GM19463 (cell line): Measurements from ENCODE around the gene CDH6.

Experiments
- ATAC-seq: cut with Tn5 transposase; IDR thresholded peaks from one replicate; pipeline ENCODE4 v1.9.1; 2021; ENCODE audit warnings: mild to moderate bottlenecking, moderate library complexity; ENCODE audit not compliant: unreplicated experiment

Gene CDH6

DNA sequence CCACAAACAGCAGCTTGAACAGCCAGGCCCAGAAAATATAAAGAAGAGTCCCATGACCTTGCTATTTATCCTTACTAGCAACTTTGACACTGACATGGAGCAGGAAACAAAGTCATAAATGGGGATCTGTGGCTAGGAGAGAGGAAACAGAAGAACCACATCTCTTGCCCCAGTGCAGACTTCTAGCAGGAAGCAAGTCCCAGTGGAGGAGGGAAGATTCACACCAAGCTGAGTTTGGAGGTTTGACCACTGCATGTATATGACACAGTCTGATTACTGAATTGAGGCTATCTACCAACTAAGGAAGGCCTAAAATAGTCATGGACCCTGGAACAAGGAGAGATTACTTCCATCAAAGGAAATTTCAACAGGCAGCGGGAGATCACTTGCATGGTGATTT is 51.4 kb downstream of the CDH6 start:
- ATAC-seq = no peak

DNA sequence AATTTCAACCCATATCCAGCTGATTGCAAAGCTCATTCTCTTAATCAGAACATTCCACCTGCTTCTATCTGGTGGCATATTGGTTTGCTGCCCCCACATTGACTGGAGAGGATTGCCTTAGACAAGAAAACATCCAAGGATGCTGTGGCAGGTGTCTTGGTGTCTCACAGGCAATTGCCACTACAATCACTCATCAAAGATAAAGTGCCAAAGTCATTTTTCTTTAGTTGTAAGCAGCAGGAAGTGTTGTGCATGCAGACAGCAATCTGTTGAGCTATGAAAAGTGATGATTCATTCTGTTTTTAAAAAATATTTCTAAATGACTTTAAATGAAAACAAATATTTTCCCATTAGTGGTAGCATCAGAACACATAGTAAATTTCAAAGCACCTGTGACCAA is 53.9 kb downstream of the CDH6 start:
- ATAC-seq = no peak

GRCh38 chr5:31250201-31250600 is 56.7 kb downstream of the CDH6 start:
- ATAC-seq = no peak

DNA sequence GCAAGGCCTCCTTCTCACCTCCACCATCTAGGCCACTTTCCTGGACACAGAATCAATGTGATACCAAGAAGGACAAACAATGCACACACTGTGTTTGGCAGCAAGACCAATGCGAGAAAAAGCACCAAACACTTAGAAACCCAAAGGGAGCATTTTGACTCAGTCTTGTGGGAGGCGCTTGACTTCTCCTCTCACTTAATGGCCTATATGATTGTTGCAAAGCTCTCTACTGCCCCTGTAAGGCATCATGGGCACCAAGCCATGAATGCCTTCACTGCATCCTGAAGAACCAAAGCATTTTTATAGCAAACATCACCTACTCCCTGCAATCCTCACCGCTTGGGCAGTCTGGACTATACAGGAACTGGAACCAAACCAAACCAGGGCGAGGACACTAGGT is 57.5 kb downstream of the CDH6 start:
- ATAC-seq = peak; percentile 65

- ATAC-seq = no peak
Observed at GRCh38 chr5:31255041-31255440, 61.6 kb downstream of the CDH6 start.

- no peak for ATAC-seq
Observed at GRCh38 chr5:31268256-31268655, 74.8 kb downstream of the CDH6 start.

DNA sequence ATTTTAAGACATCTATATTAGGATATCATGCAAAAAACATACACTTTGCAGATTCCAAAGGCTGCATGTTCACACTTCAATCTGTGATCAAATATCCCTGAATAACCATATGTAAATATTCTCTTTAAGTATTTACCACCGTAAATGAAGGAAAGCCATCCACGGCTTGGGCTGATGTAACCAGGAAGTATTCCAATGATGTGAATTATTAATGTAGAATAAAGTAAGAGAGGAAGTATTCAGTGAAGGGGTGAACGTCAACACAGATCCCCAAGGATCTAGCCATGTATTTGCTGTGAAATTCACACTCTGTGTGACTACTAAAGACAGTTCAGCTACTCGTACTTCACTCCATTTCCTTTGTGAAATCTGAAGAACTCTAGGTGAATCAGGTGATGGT is 75.2 kb downstream of the CDH6 start:
- no peak for ATAC-seq

DNA sequence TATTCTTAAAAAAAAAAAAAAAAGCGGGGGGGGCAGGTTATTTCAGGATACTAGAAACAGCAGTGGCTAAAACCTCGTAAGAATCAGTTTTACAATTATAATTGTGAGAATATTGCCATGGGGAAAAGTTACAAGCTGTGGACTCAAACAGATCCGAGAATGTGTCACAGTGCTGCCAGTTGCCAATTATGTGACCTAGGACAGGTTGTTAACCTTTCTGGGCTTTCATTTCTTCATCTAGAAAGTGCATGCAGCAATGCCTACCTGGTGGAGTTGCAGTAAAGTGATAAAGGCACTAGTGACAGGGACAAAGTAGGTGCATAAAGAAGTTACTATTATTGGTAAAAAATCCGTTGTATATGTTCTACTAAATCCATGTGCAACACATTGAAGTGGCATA is 75.8 kb downstream of the CDH6 start:
- no peak for ATAC-seq

DNA sequence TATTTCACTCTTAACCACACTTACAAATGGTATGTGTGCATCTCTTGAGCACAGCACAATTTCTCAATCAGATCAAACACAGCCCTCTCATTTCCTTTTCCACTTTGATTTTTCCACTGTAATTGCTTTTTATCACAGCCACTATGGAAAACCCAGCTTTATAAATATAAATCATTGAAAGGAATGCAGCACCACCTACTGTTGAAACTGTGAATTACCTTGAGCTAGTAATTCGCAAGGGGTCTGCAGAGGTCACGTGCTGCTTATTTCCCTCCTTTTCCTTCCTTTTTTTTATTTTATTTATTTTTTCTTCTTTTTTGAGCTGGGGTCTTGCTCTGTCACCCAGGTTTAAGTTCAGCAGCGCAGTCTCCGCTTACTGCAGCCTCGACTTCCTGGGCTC is 76.9 kb downstream of the CDH6 start:
- no peak for ATAC-seq

DNA sequence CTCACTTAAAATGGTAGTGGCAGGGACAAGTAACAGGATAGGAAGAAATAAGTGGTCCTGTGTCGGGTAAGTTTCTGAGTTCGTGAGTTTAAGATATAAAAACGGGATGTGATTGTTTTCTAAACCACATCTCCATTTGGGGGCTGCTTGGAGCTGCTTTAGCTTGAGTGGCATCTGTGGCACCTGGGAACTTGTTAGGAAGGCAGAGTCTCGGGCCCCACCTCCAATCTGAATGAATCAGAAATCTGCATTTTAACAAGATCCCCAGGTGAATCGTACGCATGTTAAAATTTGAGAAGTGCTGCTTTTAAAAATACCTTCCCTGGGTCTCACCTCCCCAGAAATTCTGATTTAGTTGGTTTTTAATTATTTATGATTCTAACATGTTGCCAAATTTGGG is 78.1 kb downstream of the CDH6 start:
- ATAC-seq = no peak

DNA sequence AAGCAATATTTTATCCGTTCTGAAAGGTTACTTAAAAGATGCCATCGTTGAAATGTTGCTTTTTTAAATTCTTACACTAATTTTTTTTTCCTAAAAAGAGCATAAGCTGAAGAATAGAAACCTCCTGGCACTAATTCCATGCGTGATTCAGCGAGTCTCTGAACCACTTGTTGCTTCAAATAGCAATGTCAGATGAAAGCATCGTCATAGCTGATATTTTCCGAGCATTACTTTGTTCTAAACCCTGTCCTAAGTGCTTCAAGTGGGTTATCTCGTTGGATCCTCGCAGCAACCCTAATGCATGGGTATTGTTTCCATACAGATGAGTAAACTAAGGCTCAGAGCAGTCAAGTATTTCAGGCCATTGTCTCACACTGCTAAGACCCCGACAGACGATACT is 79.7 kb downstream of the CDH6 start:
- no peak for ATAC-seq

GRCh38 chr5:31273631-31274378 is 80.3 kb downstream of the CDH6 start:
- ATAC-seq = peak; percentile 72

- ATAC-seq = no peak
Observed at GRCh38 chr5:31280210-31280609, 86.7 kb downstream of the CDH6 start.

- no peak for ATAC-seq
Observed at GRCh38 chr5:31283326-31283725, 89.8 kb downstream of the CDH6 start.

GRCh38 chr5:31285025-31285424 is 91.5 kb downstream of the CDH6 start:
- ATAC-seq = no peak

DNA sequence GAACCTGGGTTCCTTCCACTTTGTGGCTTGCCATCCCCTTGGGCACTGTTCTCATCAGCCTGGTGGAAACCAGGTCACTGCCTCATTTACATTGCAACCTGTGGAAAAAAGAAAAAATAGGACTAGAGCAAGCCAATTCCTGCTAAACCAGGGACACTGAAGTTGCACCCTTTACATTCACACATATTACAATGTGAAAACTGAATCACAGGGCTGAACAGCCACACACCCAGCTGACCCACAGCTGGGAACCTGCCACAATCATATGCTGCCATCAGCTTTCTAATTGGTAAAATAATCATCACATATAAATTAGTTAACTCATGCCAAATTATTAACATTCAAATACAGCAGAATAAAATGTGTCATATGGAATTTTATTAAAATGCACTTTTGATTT is 94.5 kb downstream of the CDH6 start:
- ATAC-seq = no peak

DNA sequence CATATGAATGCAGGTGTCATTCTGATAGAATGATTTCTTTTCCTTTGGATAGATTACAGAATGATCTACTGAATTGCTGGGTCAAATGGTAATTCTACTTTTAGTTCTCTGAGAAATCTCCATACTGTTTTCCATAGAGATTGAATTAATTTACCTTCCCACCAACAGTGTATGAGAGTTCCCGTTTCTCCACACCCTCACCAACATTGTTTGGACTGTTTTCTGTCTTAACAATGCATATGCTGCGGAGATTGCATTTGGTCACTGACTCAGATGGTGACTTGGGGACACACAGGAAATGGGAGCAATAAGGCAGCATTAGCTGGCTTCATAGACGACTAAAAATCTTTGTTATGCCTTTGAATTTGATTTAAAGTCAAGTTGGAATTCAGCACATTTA is 95.9 kb downstream of the CDH6 start:
- no peak for ATAC-seq

GRCh38 chr5:31291323-31291854 is 97.9 kb downstream of the CDH6 start:
- ATAC-seq = no peak

DNA sequence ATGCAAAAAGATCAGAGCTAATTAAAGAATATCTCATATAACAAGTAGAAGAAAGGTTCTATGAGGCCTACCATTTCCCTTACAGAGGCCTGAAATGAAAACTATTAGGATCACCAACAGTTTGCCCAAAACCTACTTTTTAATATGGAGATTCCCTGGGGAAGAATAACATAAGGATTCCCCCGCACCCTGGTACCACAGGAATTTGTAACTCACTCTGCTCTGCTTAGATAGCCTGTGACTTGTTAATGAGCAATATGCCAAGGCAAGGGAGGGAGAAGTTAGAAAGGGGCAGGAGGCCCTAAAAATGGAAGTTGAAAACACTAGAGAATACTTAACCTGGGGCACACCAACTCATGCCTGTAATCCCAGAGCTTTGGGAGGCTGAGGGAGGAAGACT is 107.0 kb downstream of the CDH6 start:
- ATAC-seq = no peak

DNA sequence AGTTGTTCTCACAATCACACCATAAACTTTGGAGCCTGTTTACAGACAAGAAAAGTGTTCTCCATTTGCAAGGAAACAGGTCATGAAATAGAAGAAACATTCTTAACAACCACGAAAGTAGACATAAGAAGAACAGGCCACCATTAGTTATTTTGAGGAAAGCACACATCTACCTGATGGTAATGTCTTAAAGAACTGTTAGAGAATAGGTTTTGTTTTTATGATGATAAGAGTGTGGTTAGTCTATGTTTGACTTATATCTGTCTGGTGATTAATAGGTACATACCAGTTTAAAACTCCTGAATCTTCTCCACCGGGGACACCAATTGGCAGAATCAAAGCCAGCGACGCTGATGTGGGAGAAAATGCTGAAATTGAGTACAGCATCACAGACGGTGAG is 108.3 kb downstream of the CDH6 start:
- ATAC-seq = no peak

DNA sequence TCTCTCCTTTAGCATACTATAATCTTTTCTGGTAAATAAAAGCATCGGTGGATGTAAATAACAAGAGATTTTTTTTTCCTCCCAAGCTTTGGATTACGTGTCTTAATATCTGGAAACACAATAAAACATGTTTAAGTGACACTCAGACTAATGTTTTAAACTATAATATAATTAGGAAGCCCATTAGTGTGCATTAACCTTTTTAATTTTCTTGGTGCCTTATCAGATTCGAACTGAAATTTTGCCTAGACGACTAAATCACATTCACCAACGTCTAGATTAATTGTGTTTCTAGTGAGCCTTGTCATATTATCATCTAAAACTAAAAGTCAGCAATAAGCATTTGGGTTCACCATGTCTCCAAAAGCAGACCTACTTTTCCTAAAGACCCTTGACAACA is 110.2 kb downstream of the CDH6 start:
- ATAC-seq = no peak

DNA sequence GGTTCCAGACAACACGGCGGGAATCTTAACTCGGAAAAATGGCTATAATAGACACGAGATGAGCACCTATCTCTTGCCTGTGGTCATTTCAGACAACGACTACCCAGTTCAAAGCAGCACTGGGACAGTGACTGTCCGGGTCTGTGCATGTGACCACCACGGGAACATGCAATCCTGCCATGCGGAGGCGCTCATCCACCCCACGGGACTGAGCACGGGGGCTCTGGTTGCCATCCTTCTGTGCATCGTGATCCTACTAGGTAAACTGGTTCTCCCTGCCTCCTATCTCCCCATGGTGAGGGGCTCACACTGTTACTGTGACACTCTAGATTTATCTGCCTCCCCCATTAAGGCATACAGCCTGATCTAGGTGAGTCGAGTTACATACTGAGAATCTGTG is 124.2 kb downstream of the CDH6 start:
- no peak for ATAC-seq

DNA sequence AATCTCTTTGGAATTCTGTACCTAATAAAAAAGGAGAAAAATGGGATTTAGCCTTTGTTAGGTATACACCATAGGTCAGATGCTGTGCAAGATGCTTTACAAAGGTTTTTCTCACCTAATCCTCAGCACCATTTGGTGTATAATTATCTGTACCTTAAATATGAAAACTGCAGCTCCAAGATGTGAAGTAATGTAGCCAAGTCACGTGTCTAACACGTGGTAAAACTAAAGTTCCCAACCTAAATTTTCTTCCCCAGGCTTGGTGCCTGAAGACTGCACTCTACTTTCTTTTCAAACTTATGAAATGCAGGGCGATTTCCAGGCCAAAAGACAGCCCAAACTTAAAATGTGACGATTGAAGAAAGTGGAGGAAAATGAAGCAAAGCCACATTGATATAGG is 125.8 kb downstream of the CDH6 start:
- ATAC-seq = no peak
